ENCODE results near the gene GALNT18. TPM values are rescaled to one million over a fixed set of nuclear protein-coding genes. Genes with fewer than 3 reads are reported as not detected.

The GALNT18 gene
- total and polyA plus RNA-seq, 2 experiments from 2014 or later: 4.3 to 10.8 TPM

GRCh38 chr11:11504071-11504470 is 117.7 kb downstream of the GALNT18 start (continued):
- no peak for TF ChIP-seq ZNF462 (CRISPR knock-in tag; IDR thresholded peaks at IDR 0.05)
- TF ChIP-seq POLR2AphosphoS5 (IDR thresholded peaks at IDR 0.05; ENCODE audit: low read depth): no peak
- TF ChIP-seq ZNF114 (CRISPR knock-in tag; IDR thresholded peaks at IDR 0.05): no peak
- no peak for TF ChIP-seq CTCF (conservative IDR thresholded peaks at IDR 0.05; ENCODE audit: low read depth in 2 of 2)
- TF ChIP-seq ETS1 (IDR thresholded peaks at IDR 0.05): no peak
- no peak for TF ChIP-seq EZH2phosphoT487 (IDR thresholded peaks at IDR 0.05; ENCODE audit: unreplicated experiment)
